Mucosa of rectum (tissue), 2 donors: Measurements from ENCODE around the gene DDX24.

Source experiments
- H3K27ac ChIP-seq, 2 donors: one replicate each; pipeline ENCODE4 v1.7.0; 2013; ENCODE audit warnings: inconsistent platforms in 2 of 2, low read depth in 2 of 2, low read length in 2 of 2
- H3K27me3 ChIP-seq, 2 donors: one replicate each; pipeline ENCODE4 v1.7.0; 2013; ENCODE audit warnings: low read length in 2 of 2; ENCODE audit not compliant: control insufficient read depth in 2 of 2, insufficient read depth in 2 of 2
- H3K36me3 ChIP-seq, 2 donors: one replicate each; pipeline ENCODE4 v1.7.0; 2013; ENCODE audit warnings: low read length in 2 of 2; ENCODE audit not compliant: control insufficient read depth in 2 of 2, insufficient read depth in 2 of 2
- H3K4me1 ChIP-seq, 2 donors: one replicate each; pipeline ENCODE4 v1.7.0; 2013; ENCODE audit warnings: low read length in 2 of 2, mild to moderate bottlenecking in 1 of 2; ENCODE audit not compliant: control insufficient read depth in 2 of 2, insufficient read depth in 2 of 2
- H3K4me3 ChIP-seq, 2 donors: one replicate each; pipeline ENCODE4 v1.7.0; 2013; ENCODE audit warnings: low read length in 2 of 2
- H3K9ac ChIP-seq, 2 donors: one replicate each; pipeline ENCODE4 v1.7.0; 2013; ENCODE audit warnings: low read length in 2 of 2, low read depth in 1 of 2, mild to moderate bottlenecking in 1 of 2
- H3K9me3 ChIP-seq, 2 donors: one replicate each; pipeline ENCODE4 v1.7.0; 2013; ENCODE audit warnings: low read length in 2 of 2; ENCODE audit not compliant: control insufficient read depth in 2 of 2
- donor health status: healthy.
- donor health status: Normal muscosa, but diverticular disease.

Gene DDX24

GRCh38 chr14:94026889-94027469 lies 54.0 kb downstream of the DDX24 start:
- no peaks in the 10 kb centered on the region for H3K36me3 ChIP-seq
- peaks cover 6 to 9% of the 10 kb centered on the region in 2 donors for H3K4me1 ChIP-seq
- no peaks in the 10 kb centered on the region for H3K27me3 ChIP-seq
- H3K27ac ChIP-seq = no peak overlapping the region
- no peak overlapping the region for H3K9ac ChIP-seq
- H3K9me3 ChIP-seq = no peaks in the 10 kb centered on the region
- peak overlapping the region; percentile 61 to 68 for H3K4me3 ChIP-seq

GRCh38 chr14:94026173-94026888 lies 54.7 kb downstream of the DDX24 start, which contains the start of gene OTUB2:
OTUB2 (plus strand) TSS chr14:94026340; CDS start chr14:94026538, 198 bp downstream.
- no peaks in the 10 kb centered on the region for H3K27me3 ChIP-seq
- H3K36me3 ChIP-seq = no peaks in the 10 kb centered on the region
- H3K4me3 ChIP-seq = peak within 1 kb of the TSS; percentile 61 to 68
- H3K27ac ChIP-seq = no peak within 1 kb of the TSS
- peak within 1 kb of the TSS in 1 of 2 donors; percentile 59 for H3K9ac ChIP-seq
- peaks cover 6% of the 10 kb centered on the region in 2 donors for H3K4me1 ChIP-seq
- H3K9me3 ChIP-seq = no peaks in the 10 kb centered on the region

- peaks cover 6% of the 10 kb centered on the region in 2 donors for H3K4me1 ChIP-seq
- no peak overlapping the region for H3K27ac ChIP-seq
- no peaks in the 10 kb centered on the region for H3K9me3 ChIP-seq
- no peak overlapping the region for H3K9ac ChIP-seq
- H3K4me3 ChIP-seq = peak overlapping the region; percentile 61 to 68
- H3K27me3 ChIP-seq = no peaks in the 10 kb centered on the region
- no peaks in the 10 kb centered on the region for H3K36me3 ChIP-seq
Measured at GRCh38 chr14:94025720-94026119, 55.3 kb downstream of the DDX24 start.

- Histone ChIP-seq H3K36me3 (no peaks in the 10 kb centered on the region), H3K9ac (no peak overlapping the region), H3K27ac (no peak overlapping the region), H3K9me3 (no peaks in the 10 kb centered on the region), H3K27me3 (no peaks in the 10 kb centered on the region), H3K4me1 (peaks cover 3 to 6% of the 10 kb centered on the region in 2 donors), H3K4me3 (no peak overlapping the region)
Measured at GRCh38 chr14:94024549-94024948, 56.5 kb downstream of the DDX24 start.

DNA sequence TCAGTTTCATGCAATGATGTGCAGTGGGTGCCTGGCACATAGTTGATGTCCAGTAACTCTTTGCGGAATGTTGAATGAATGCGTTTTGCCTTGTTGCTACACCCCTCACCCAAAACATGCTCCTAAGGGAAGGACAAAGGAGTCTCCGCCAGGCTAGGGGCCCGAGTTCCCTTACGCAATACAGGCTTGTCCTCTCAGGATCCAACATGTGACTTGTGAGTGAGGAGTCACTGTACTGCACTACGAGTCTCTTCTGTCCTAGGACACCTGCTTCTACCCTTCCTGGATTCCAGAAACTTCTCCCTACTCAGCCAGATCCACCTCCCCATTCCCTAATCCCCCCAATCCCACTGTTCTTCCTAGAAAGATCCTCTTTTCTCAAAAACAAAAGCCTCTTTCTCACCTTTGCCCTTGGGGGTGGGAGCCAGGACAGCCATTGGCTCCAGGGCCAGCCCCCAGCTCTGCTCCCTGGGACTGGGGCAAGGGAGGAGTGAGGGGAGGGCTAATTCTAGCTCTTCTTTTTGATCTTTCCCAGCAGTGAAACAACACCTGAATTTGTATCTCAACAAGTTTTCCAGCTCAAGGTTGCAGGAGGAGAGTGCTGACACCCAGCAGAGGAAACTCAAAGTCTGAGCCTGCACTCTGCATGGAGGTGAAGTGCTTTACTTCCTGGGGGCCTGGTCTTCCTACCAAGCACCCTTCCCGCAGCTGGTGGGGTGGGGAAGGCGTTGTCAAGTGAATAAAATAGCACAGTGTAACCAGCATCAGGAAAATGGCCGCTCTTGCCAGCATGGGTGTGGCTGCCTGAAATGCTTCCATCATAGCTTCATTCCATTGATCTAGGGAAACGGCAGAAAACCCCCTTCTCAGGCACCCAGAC lies 58.2 kb downstream of the DDX24 start:
- H3K27ac ChIP-seq = no peak overlapping the region
- no peak overlapping the region for H3K4me3 ChIP-seq
- H3K27me3 ChIP-seq = no peaks in the 10 kb centered on the region
- H3K36me3 ChIP-seq = no peaks in the 10 kb centered on the region
- no peak overlapping the region for H3K9ac ChIP-seq
- peaks cover 0 to 6% of the 10 kb centered on the region in 2 donors for H3K4me1 ChIP-seq
- H3K9me3 ChIP-seq = no peaks in the 10 kb centered on the region

DNA sequence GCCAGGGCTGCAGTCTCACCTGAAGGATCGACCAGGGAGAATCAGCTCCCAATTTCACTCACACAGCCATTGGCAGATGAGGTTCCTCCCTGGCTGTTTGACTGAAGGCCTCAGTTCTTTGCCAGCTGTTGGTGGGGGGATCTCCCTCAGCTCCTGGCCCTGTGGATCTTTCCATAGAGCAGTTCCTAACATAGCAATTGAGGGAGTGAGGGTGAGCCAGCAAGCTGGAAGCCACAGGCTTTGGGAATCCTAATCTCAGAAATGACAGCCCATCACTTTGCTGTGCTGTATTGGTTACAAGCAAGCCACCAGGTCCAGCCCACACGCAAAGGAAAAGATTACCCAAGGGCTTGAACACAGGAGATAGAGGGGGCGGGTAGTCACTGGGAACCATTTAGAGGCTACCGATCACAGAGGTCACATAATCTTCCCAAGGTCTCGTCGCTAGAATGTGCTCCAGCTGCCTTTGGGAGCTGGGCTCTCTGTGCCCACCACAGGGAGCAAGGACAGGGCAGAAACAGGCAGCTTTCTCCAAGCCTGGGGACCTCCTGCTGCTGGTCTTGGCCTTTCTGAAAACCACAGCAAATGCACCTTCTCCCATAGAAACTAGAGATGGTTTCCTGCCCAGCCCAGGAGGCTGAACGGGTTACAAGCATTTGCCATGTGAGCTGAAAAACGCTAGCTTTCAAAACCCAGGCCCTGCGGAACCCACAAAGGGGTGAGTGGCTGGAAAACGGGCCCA lies 59.4 kb downstream of the DDX24 start:
- no peak overlapping the region for H3K9ac ChIP-seq
- H3K9me3 ChIP-seq = no peaks in the 10 kb centered on the region
- H3K4me1 ChIP-seq = no peaks in the 10 kb centered on the region
- no peaks in the 10 kb centered on the region for H3K36me3 ChIP-seq
- H3K4me3 ChIP-seq = no peak overlapping the region
- no peak overlapping the region for H3K27ac ChIP-seq
- H3K27me3 ChIP-seq = no peaks in the 10 kb centered on the region

DNA sequence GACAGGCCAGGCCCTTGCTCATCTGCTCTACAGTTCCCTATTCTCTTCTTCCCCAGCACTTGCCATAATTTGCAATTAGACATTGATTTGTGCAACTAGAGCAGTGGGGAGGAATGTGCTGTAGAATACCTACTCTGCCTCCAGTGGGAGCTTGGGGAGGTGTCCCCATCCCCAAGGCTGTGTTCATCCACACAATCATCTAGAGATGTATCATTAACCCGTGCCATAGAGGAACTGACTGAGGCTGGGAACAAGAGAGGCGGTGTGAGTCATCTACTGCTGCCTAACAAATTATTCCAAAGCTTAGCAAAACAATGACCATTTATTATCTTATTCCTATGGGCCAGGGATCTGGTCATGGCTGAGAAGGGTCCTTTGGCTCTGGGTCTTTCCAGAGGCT lies 60.0 kb downstream of the DDX24 start:
- no peak overlapping the region for H3K4me3 ChIP-seq
- no peak overlapping the region for H3K9ac ChIP-seq
- H3K4me1 ChIP-seq = no peaks in the 10 kb centered on the region
- no peaks in the 10 kb centered on the region for H3K9me3 ChIP-seq
- no peaks in the 10 kb centered on the region for H3K36me3 ChIP-seq
- H3K27ac ChIP-seq = no peak overlapping the region
- H3K27me3 ChIP-seq = no peaks in the 10 kb centered on the region

DNA sequence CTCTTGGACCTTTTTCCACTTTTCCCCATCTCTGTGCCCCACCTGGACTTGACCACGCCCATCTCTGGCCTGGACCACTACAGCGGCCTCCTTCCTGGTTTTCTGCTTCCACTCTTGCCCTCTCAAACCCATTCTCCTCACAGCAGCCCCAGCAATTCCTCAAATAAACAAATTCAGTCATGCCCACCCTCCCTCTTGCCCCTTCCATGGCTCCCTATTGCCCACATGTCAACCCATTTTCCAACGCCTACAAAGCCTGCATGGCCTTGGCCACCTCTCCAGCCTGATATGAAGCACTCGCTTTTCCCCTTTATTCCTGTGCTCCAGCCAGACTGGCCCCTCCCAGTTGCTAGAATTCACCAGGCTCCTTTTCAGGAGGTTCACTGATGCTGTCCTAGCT lies 60.7 kb downstream of the DDX24 start:
- Histone ChIP-seq H3K27me3 (no peaks in the 10 kb centered on the region), H3K36me3 (no peaks in the 10 kb centered on the region), H3K4me3 (no peak overlapping the region), H3K9ac (no peak overlapping the region), H3K9me3 (no peaks in the 10 kb centered on the region), H3K27ac (no peak overlapping the region), H3K4me1 (no peaks in the 10 kb centered on the region)

DNA sequence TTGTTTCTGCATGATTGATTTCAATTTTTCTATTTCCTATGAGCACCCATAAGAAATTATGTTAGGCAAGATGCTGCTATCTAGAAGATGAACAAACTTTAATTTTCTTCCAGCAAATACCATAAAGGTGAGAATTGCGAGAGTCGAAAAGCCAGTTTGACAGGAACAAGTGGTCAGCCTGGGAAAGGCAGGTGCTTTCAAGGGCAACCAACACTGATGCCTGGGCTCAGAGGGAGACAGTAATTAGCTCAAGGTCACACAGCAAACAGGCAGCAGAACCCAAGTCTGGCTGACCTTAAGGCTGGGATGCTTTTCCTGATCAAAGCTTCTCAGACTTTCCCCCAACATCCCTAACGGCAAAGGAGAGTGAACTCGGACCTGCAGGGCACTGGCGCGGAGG lies 61.7 kb downstream of the DDX24 start:
- Histone ChIP-seq H3K27me3 (no peaks in the 10 kb centered on the region), H3K9ac (no peak overlapping the region), H3K36me3 (no peaks in the 10 kb centered on the region), H3K4me1 (no peaks in the 10 kb centered on the region), H3K27ac (no peak overlapping the region), H3K9me3 (no peaks in the 10 kb centered on the region), H3K4me3 (no peak overlapping the region)
